ENCODE measurements around the gene SLC6A6. TPM values are rescaled to one million over a fixed set of nuclear protein-coding genes. Genes with fewer than 3 reads are reported as not detected.

SLC6A6 gene
- total and polyA plus RNA-seq, 10 of the 15 experiments (the other 5 are each of a cell fraction or from before 2014, with no cell fraction given): 5.6 to 47.0 (median 20.2) TPM

DNA sequence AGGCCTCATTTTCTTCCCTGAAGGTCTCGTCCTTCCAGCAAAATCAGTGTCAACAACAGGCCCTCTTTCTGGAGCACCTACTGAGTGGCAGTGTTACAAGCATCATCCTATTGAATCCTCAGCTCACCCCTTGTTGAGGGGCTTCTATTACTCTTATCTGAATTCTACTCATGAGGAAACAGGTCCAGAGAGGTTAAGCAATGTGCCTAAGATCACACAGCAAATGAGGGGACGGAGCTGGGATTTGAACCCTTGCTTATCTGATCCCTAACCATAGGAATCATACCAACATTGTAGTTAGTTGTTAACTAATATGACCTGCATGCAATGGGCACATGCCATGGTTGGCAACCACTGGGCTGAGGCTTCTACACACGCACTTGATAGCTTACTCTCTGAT, 63.0 kb downstream of the SLC6A6 start:
- FAIRE-seq (no peak), ATAC-seq (no peak), DNase-seq (ENCODE audit: low read depth, low spot score) (no peak)
- ChIA-PET POLR2A (interaction anchor here (0.7 kb wide), 1 partner anchor 274 kb away, joined by 11 read pairs; no protein-coding TSS in a partner anchor), CTCF (interaction anchor here (0.7 to 0.8 kb wide), 2 partner anchors 207 to 966 kb away, joined by 3 read pairs; no protein-coding TSS in a partner anchor), RAD21 (ENCODE audit: unreplicated experiment) (interaction anchor here (2.9 kb wide), 1 partner anchor 204 kb away, joined by 15 read pairs; no protein-coding TSS in a partner anchor), SMC1A (ENCODE audit: uncharacterized antibody, unreplicated experiment) (no interaction called here)
- H3K9ac ChIP-seq (ENCODE audit: control insufficient read depth, insufficient read depth, low read length): no peak overlapping the region
- no peaks in the 10 kb centered on the region for H3K79me2 ChIP-seq (ENCODE audit: control insufficient read depth, insufficient read depth, low read length)
- no peak overlapping the region for H2AFZ ChIP-seq (ENCODE audit: control insufficient read depth, low read depth, low read length)
- H3K4me1 ChIP-seq (ENCODE audit: control insufficient read depth, insufficient read depth, low read length): no peaks in the 10 kb centered on the region
- H3K4me2 ChIP-seq (ENCODE audit: control insufficient read depth, insufficient read depth): no peak overlapping the region
- no peak overlapping the region for H3K27ac ChIP-seq (ENCODE audit: control insufficient read depth, insufficient read depth)
- BruUV-seq (replicated peaks): no TSS peak
- H4K20me1 ChIP-seq (ENCODE audit: control insufficient read depth, insufficient read depth): no peaks in the 10 kb centered on the region
- intact Hi-C loops (cut with micrococcal nuclease; ENCODE audit: unreplicated experiment): loop anchor here (5.0 kb wide), 1 partner anchor 568 kb away; no protein-coding TSS in a partner anchor
- no peaks in the 10 kb centered on the region for H3K27me3 ChIP-seq (replicated peaks in 1 of 2; ENCODE audit: control insufficient read depth in 2 of 2, insufficient read depth in 2 of 2, low read length in 1 of 2)
- TF ChIP-seq SIX5 (IDR thresholded peaks at IDR 0.05; ENCODE audit: low read depth, low read length, severe bottlenecking) (no peak), POLR2AphosphoS5 (IDR thresholded peaks at IDR 0.05; ENCODE audit: low read length) (no peak), PBX3 (IDR thresholded peaks at IDR 0.05; ENCODE audit: insufficient replicate concordance, low read depth, low read length) (no peak), JUND (IDR thresholded peaks at IDR 0.05; ENCODE audit: low read depth, low read length) (no peak), RELA (IDR thresholded peaks at IDR 0.05; ENCODE audit: borderline replicate concordance, partially characterized antibody) (no peak), SMAD1 (IDR thresholded peaks at IDR 0.05; ENCODE audit: low read depth, partially characterized antibody) (no peak)
- WGBS (ENCODE audit: insufficient coverage, insufficient replicate concordance, low lambda C conversion rate, missing lambda C conversion rate): 93% methylated on average over 3 of the region's 3 CpGs
- no peaks in the 10 kb centered on the region for H3K9me3 ChIP-seq (replicated peaks; ENCODE audit: control insufficient read depth, insufficient read depth, low read length)
- H3K36me3 ChIP-seq (ENCODE audit: control insufficient read depth in 2 of 2, insufficient read depth in 2 of 2, low read length in 1 of 2): peaks cover 8 to 9% of the 10 kb centered on the region in 2 experiments; a peak in 3 of 4 replicates
- in situ Hi-C loops (cut with MboI): no loop called here
- no peak overlapping the region for H3K4me3 ChIP-seq

Data from GM12878 (cell line).